HG03521 (cell line): ENCODE results near the gene AK1.
"Not testable (repeated sequence)": the region's sequence is repeated elsewhere in the genome, so short reads cannot be mapped to it uniquely, and the experiment has no call there.

Source experiments
- ATAC-seq: cut with Tn5 transposase; IDR thresholded peaks from one replicate; pipeline ENCODE4 v1.9.1; 2021; ENCODE audit warnings: mild to moderate bottlenecking, moderate library complexity; ENCODE audit not compliant: unreplicated experiment

The AK1 gene

DNA sequence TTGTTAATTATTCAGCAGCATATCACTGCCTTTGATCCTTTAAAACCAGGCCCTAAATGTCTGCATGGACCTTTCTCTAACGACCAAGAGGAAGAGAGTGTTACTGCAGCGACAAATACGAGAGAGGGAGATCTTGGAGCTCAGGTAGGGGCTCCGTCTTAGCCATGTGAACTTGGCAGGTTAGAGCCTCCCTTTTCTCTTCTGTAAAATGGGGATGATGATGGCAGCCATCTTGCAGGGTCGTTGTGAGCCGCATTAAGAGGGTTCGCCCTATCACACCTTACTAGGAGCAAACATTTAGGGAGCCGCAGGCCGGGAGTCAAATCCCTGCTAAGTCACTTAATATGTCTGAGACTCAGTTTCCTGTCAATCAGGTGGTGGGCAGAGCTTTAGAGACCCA lies 24.6 kb downstream of the AK1 start:
- ATAC-seq, result no peak

DNA sequence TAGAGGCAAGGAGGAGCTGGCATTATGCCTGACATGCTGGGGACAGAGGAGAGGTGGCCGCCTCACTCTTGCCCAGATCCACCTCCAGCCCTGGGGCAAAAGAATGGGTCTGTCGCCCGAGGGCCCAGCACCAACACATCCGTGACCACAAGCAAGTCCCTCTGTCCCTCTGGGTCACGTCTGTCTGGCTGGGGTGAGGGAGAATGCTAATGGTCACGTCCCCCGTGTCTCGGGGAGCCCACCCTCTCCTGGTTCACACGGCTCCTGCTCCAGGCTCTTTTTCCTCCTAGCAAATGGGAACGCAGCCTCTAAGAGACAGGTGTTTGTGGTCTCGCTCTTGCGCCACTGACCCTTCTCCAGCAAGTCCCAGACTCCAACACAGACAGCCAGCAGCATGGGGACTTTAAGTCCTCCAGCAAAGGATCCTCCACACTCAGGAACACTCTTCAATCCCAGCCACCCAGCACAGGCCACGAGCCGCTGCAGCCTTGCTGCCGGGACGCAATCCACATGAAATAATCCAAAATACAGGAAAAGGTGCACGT lies 27.1 kb downstream of the AK1 start:
- ATAC-seq, result no peak

DNA sequence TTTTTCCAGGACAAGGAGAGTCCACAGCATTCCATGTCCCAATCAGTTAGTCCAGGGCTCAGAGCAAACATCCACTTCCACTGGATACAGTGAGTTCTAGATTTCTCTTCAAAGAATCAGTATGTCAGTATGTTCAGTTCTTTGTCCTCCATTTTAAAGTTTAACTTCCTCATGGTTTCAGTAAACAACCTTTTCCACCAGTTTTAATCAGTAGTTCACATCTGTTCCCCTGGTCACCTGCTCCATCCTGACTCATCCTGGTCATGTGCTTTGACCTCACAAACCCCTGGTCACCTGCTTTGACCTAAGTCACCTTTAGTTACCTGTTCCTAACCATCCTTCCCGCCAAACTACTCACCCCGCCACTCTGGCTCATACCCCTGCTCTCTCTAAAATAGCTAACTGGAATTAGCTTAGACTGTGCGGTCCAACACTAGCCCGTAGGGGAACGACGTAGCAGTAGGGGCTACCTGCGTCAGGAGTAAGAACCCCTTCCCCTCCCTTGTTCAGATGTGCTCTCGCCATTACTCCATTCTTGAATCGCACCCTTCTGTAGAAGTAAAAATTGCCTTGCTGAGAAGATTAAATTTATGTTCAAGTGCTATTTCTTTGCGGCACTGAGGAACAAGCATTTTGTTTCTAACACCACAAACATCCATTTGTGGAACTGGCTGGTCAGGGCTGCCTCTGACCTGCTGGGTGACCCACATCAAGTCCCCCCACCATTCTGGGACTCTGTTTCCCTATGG lies 28.5 kb downstream of the AK1 start:
- no peak for ATAC-seq

DNA sequence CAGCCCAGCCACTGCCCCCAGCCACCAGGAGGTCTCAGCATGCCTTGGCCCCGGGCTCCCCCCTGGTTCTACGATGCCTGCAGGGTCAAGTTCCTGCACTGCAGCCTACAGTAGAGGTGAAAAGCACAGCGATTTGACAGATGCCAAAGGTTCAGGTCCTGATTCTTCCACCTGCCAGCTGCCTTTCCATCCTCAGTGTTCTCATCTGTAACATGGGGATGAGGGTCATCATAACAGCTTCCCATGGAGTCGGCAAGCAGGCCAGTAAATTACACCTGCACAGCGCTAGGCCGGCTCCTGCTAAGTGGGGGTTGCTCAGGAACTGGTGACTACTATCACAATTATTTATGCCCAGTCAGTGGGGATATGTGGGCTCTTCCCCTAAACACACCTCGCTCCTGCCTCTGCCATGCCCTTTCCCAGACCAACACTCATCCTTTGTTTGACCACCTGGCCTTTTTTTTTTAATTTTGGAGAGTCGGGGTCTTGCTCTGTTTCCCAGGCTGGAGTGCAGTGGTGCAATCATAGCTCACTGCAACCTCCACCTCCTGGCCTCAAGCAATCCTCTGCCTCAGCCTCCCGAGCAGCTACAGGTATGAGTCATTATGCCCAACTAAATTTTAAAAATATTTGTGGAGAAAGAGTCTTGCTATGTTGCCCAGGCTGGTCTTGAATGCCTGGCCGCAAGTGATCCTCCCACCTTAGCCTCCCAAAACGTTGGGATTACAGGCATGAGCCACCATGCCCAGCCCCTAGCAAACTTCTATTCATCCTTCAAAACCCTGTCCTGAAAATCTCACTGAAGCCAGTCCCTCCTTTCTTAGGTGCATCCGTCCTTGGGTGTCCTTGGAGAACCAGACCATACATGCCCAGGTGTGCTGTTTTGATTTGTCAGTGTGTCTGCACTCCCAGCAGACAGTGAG lies 29.4 kb downstream of the AK1 start:
- ATAC-seq, result no peak

DNA sequence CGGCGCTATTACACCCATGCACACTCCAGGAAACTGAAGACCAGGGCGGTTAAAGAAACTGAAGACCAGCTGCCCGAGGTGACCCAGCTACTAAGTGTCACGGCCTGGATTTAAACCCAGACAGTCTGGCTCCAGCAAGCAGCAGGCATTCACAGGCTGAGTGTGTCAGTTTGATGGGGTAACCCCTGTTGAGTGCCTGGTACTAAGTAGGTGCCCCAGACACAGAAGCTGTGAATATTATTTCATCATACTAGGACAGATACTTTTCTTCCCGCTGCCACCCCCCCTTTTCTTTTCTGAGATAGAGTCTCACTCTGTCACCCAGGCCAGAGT lies 30.3 kb downstream of the AK1 start:
- no peak for ATAC-seq

DNA sequence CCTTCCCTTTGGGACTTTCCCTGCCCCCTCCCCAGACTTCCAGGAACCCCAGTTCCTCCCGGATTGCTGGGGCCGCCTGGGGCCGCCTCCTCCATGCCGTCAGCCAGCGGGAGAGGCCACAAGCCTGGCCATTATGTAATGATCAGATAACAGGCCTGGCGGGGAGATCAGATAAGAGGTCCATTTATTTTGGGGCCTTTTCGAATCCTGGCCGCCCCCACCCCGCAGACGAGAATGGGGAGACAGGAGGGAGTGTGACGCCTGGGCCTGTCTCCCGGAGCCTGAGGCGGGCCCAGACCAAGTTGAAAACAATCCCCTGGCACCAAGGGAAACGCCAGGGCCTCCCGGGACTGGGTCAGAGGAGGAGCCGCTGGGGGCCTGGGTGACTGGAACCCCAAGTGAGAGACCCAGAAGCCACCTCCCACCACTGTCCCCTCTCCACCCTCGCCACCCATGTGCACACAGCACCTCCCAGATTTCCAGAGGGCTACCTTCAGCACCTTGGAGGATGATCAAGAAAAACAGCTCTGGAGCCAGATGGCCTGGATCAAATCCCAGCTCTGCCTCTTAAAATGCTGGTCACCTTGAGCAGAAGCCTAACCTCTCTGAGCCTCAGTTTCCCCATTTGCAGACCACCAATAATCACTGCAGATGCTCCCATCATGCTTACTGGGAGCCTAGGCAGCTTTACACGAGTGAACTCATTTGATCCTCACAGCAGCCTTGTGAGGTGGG lies 30.9 kb downstream of the AK1 start:
- no peak for ATAC-seq

DNA sequence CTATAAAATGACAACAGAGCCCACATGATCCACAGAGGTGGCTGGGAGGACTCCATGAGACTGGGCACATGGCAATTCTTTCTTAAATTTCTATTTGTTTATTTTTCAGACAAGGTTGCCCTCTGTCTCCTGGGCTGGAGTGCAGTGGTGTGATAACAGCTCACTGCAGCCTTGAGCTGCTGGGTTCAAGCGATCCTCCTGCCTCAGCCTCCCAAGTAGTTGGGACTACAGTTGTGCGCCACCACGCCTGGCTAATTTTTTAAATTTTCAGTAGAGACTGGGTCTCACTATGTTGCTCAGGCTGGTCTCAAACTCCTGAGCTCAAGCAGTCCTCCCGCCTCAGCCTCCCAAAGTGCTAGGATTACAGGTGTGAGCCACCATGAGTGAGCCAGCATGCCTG lies 31.9 kb downstream of the AK1 start:
- ATAC-seq, result not testable (repeated sequence)

DNA sequence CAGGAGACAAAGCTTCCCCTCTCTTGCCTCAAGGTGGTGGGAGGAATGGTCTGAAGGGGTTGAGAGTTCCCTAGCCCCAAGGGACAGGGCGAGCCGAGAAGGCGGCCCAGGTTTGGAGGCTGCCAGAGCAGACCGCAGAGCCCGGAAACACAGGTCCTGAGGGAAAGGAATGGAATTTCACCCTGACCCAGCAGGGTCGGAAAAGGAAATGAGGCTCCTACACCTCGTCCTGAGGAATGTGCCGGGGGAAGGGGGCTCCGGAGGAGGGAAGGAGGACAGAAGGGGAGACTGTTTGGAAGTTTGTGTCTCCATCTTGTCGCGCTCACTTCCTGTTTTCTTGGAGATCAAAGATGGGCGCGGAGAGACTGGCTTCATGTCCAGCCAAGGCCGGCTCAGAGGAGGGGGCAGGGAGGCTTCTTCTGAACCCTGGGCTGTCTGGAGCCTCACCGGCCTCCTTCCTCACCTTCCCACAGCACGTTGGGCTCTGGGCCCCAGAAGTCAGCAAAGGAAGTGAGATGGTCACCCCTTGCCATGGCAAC lies 32.6 kb downstream of the AK1 start:
- ATAC-seq, result no peak

DNA sequence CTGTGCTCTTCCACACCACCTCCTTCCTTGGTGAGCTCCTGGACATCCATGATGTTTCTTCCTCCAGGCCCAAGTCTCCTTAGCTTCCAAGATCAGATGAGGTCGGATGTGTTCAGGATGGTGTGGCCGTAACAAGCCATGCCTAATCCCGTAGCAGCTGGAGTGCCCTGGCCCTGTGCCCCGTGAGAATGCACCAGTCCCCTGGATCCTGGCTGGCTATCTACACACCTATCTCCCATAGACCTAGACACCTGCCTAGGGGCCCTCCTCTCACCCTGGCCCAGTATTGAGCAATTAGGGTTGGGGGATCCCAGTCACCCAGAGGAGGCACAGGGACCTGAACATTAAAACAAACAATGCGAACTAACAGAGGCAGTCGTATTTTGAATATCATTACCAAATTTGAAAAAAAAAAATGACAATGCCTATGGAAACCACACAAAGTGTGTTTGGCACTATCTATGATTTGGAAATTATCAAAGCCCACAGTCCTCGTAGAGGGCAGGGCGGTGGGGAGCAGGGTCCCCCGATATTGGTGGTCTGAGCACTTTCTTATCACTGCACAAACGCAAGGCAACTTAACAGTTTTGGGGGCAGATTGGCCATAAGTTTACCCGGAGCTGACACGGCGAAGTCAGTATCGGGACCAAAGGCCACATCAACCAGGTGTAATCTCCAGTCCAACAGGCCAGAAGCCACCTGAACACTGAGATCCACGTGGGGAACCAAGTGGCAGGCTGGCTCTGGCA lies 36.2 kb downstream of the AK1 start:
- no peak for ATAC-seq

DNA sequence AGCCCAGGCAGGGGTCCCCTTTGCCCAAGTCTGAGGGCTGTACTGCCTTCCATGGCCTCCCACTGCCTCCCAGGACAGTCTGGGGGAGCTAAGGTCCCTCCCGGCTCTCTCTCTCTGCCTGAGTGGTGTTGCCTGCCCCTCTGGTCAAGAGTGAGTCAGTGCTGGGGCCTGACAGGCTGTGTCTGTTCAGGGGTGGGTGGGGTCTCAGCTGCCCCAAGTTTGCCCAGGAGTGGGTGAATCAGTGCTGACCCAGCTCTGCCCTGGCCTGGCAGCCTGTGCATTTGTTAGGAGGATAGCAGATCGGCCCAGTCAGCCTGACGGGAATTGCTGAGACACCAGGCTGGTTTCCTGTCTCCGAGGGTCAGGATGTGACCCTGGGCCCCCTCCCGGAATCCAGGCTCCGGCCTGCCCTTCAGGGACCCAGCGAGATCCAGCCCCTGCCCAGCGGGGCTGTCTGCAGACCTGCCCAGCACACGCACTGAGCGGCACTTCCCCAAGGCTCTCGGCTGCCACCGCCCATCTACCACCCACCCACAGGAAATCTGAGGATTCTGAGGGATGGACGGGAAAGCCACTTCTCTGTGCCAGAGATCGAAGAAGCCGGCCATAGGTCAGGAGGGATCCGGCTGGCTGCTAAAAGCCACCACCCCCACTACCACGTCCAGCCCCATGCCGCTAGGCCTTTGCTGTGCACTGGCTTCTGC lies 38.9 kb downstream of the AK1 start:
- no peak for ATAC-seq

DNA sequence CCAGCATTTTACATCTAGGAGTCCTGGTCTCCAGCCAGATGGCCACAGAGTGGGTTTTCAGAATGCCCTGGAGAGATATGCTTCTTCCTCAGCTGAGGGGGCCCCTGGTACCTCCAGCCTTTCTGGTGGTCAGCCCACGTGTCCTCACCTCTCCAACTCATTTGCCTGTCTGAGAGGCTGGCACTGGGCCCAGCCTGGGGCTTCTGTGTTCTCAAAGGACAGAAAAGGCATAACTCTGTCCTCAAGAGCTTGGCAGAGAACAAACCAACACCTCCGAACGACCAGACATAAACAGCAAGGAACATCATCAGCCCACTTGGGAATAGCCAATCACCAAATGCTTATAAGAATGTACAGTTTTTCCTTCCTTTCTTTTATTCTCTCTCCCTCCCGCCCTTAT lies 40.1 kb downstream of the AK1 start:
- no peak for ATAC-seq

DNA sequence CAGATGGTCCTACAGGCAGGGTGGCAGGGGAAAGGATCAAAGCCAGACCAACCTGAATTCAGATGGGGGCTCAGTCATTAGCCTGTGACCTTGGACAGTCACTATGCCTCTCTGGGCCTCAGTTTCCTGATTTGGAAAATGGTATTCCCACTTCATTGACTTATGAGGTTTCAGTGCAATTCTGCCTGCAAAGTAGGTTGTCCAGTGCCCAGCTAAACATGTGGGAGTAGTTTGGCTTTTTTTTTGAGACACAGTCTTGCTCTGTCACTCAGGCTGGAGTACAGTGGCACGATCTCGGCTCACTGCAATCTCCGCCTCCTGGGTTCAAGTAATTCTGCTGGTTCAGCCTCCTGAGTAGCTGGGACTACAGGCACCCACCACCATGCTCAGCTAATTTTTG lies 40.9 kb downstream of the AK1 start:
- not testable (repeated sequence) for ATAC-seq

DNA sequence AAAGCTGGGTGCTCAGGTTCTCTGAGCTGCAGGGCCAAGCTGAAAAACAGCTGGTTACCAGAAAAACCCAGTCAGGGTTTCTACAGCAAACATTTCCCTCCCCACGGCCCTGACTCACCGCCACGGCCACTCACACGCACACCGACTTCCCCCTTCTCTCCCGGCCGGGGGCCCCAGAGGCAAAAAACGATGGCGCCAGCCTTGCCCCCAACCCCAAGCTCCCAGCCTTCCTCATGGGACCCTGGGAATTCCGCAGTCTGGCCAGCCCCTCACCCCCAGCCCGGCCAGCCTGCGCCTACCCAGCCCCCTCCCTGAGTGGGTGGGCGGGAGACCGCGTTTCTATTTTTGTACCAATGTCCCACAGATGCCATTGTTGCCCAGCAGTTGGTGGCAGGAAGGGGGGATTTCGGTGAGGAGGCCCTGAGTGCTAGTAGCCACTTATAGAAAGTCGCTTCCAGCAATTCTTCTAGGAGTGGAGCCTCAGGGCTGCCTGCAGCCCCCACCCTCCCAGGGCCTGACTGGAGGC lies 41.4 kb downstream of the AK1 start:
- no peak for ATAC-seq

DNA sequence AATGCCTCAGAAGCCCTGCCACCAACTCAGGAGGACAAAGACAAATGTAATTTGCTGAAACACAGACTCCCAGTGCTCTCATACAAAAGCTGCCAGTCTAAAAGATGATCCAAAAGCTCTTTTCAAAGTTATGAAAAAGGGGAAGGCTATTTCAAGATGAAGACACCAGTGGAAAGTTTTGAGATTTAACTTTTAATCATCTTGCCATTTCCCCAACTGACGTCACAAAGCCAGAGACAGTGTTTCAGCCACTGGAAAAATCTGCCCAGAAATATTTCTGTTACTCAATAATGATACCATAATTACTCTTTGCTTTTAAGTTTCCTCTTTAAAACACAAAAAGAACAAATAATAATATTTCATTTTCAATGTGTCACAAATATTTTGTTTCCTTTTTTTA lies 43.9 kb downstream of the AK1 start:
- no peak for ATAC-seq

DNA sequence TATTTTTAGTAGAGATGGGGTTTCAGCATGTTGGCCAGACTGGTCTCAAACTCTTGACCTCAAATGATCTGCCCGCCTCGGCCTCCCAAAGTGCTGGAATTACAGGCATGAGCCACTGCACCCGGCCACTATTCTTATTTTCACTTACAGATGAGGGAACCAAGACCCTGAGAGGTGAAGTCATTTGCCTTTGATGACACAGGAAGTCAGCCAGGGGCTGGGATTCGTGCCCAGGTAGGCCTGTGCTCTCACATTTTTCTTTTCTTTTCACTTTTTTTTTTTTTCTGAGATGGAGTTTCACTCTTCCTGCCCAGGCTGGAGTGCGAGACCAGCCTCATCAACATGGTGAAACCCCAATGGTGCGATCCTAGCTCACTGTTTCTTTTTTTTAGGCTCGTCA lies 45.2 kb downstream of the AK1 start:
- ATAC-seq, result no peak

DNA sequence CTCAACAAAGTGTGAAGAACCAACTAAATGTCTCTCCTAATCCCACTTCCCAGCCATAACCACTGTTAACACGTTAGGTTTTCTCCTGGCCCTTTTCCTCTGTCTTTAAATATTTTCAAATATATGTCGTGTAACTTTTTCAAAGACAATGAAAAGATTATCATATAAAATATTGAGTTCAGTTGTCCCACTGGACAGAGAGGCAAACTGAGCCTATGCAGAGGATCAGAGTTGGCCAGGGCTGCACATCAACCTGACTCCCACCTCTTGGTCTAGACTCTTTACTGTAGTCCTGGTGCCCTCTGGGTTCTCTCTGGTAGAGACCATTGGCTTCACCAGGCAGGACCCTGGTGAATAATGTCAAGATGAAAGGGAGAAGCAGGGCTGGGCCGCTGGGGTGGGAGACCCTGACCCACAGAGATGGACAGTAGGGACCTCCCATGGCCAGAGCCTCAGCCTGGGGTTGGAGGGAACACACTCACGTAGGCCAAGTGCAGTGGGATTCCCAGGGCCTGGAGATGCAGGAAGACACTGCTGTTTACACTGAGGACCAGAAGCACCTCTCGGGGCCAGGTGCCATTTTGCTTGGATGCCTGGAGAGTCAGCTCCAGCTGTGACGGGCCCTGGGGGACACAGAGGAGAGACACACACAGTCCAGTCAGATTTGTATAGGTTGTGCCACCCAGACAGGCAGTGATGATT lies 48.1 kb downstream of the AK1 start:
- no peak for ATAC-seq

DNA sequence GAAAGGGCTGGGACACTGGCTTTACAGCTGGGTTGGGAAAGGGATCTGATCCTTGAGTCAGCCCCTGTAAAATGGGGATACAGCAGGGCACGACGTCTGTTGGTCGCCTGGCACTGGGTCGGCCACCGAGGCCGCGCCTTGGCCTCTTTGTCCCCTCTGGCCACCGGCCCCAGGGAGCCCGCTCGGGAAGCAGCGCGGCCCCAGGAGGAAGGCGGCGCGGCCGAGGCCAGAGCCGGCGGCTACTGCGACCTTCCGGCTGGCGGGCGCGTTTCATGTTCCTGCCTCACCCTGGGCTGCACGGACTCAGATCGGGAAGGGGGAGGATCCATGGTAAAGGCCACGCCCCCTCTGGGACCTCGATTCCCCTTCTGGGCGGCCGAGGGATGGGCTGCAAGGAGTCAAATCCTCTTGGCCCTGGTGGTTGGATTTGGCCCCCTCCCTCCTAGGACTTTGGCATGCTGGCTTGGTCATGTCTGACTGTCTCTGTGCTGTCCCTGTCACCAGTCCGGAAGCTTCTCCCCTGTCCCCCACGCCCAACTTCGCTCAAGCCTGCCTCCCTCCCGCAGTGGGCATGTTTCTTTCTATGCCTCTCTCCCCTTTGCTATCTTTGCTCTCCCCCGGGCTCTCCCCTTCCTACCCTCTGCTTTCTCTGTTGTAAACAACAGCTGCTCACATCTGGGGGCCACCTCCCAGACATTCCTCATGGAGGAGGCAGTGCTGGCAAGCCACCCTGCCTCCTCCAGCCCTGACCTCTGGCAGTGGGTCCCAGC lies 49.0 kb downstream of the AK1 start:
- no peak for ATAC-seq

DNA sequence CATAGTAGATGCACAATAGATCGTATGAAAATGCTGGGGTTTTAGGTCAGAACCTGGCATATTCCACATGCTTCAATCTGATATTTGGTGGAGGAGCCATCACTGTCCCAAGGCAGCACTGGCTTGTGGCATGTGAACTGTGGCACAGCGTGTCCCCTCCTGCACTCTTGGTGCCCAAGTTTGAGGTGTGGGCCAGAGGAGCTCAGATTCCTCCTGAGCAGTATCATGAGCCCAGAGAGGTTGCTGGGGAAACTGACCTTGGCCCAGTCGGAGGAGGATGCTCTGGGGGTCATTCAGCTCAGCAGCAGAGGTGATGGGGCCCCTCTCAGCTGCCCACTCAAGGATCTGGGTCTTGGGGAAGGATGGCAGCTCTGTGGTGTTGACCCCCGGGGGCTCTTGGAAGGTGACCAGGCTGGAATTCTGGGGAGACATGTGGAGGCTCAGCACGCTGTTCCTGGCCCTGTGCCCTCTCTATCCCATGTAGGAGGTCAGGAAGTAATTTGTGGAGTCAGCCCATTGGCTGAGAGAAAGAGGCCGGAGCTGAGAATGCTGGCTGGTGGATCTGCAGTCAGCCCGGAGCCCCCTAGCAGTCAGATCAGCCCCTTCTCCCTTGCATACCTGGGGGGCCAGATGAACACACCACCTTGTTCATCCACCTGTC lies 51.1 kb downstream of the AK1 start:
- no peak for ATAC-seq
